Stimulated activated naive CD4-positive, alpha-beta T cell treated with Interleukin-2 at 50 U/mL for 16 hours (primary cell): ENCODE measurements around the gene MID1IP1.

Source experiments
- DNase-seq: peaks from one replicate; lab custom pipeline; 2025; lab: John Stamatoyannopoulos, UW

The MID1IP1 gene

GRCh38 chrX:38800981-38801845, at the start of gene MID1IP1:
Gene MID1IP1 (plus strand): TSS chrX:38801459. CDS start chrX:38804947, 3,488 bp downstream.
- DNase-seq, result peak; percentile 67

- DNase-seq, result peak; percentile 10
Observed at GRCh38 chrX:38754102-38754790, 47.0 kb upstream of the MID1IP1 start.

GRCh38 chrX:38754818-38755718, 46.2 kb upstream of the MID1IP1 start:
- no peak for DNase-seq

- DNase-seq, result no peak
Observed at GRCh38 chrX:38760883-38761282, 40.4 kb upstream of the MID1IP1 start.

GRCh38 chrX:38768079-38768478, 33.2 kb upstream of the MID1IP1 start:
- DNase-seq, result no peak

- DNase-seq, result no peak
Observed at GRCh38 chrX:38770152-38770551, 31.1 kb upstream of the MID1IP1 start.

- no peak for DNase-seq
Observed at GRCh38 chrX:38774249-38774648, 27.0 kb upstream of the MID1IP1 start.

GRCh38 chrX:38796946-38797345, 4.3 kb upstream of the MID1IP1 start:
- DNase-seq, result no peak

GRCh38 chrX:38798956-38799355, 2.3 kb upstream of the MID1IP1 start:
- no peak for DNase-seq

- DNase-seq, result no peak
Observed at GRCh38 chrX:38799995-38800580, 1.2 kb upstream of the MID1IP1 start.

- no peak for DNase-seq
Observed at GRCh38 chrX:38803243-38803587, 2.0 kb downstream of the MID1IP1 start.

GRCh38 chrX:38803588-38804431, 2.6 kb downstream of the MID1IP1 start:
- DNase-seq, result peak; percentile 60

- DNase-seq, result peak; percentile 35
Observed at GRCh38 chrX:38804432-38804681, 3.1 kb downstream of the MID1IP1 start.

GRCh38 chrX:38804682-38805431, 3.6 kb downstream of the MID1IP1 start:
- DNase-seq, result peak; percentile 35

- peak; percentile 60 for DNase-seq
Observed at GRCh38 chrX:38805432-38806389, 4.5 kb downstream of the MID1IP1 start.

GRCh38 chrX:38806875-38807621, 5.8 kb downstream of the MID1IP1 start:
- no peak for DNase-seq

GRCh38 chrX:38807873-38808272, 6.6 kb downstream of the MID1IP1 start:
- no peak for DNase-seq

- no peak for DNase-seq
Observed at GRCh38 chrX:38811515-38812243, 10.4 kb downstream of the MID1IP1 start.
